MCF 10A (cell line): ENCODE results near the gene TRABD2A. TPM values are rescaled to one million over a fixed set of nuclear protein-coding genes. Genes with fewer than 3 reads are reported as not detected.

ENCODE experiments used
- BruUV-seq: library from RNA; stranded (reverse); fragments of 400-500 nt; replicated peaks from 2 replicates; lab custom pipeline; 2021; lab: Mats Ljungman, UMichigan
- CTCF ChIA-PET: fragments of 300-600 bp; sonication (Branson Sonifier 250); formaldehyde crosslinking; extraction: SDS; loops from one replicate; lab custom pipeline; 2021; ENCODE audit warnings: antibody characterized with exemption, inconsistent platforms; lab: Yijun Ruan, JAX
- POLR2A ChIA-PET: fragments of 300-600, 350-650 bp; sonication (Branson Sonifier 250); formaldehyde crosslinking; extraction: SDS; loops from one replicate; lab custom pipeline; 2020; ENCODE audit warnings: antibody characterized with exemption, inconsistent platforms; lab: Yijun Ruan, JAX
- DNase-seq: peaks from one replicate; pipeline ENCODE4 v3.0.0-alpha.2; 2018; ENCODE audit not compliant: unreplicated experiment
- H3K27ac Mint-ChIP-seq: one replicate; pipeline ENCODE4 v1.8.0; 2022; ENCODE audit warnings: mild to moderate bottlenecking, low read depth, mixed read lengths; ENCODE audit not compliant: unreplicated experiment
- H3K27me3 Mint-ChIP-seq: one replicate; pipeline ENCODE4 v1.8.0; 2022; ENCODE audit warnings: mixed read lengths; ENCODE audit not compliant: insufficient read depth, unreplicated experiment
- H3K36me3 Mint-ChIP-seq: one replicate; pipeline ENCODE4 v1.8.0; 2022; ENCODE audit warnings: mild to moderate bottlenecking, moderate library complexity, mixed read lengths; ENCODE audit not compliant: insufficient read depth, unreplicated experiment
- H3K4me1 Mint-ChIP-seq: one replicate; pipeline ENCODE4 v1.8.0; 2022; ENCODE audit warnings: mixed read lengths; ENCODE audit not compliant: insufficient read depth, unreplicated experiment
- H3K4me3 Mint-ChIP-seq: one replicate; pipeline ENCODE4 v1.8.0; 2022; ENCODE audit warnings: mild to moderate bottlenecking, moderate library complexity, mixed read lengths; ENCODE audit not compliant: unreplicated experiment
- H3K9me3 Mint-ChIP-seq: one replicate; pipeline ENCODE4 v1.8.0; 2022; ENCODE audit warnings: mixed read lengths; ENCODE audit not compliant: unreplicated experiment
- CTCF ChIP-seq: fragments of 200-600 bp; IDR thresholded peaks from one replicate; pipeline ENCODE4 v1.8.0; 2022; ENCODE audit warnings: antibody characterized with exemption, mild to moderate bottlenecking; ENCODE audit not compliant: unreplicated experiment
- intact Hi-C: fragments of 100-400 bp; cut with micrococcal nuclease; formaldehyde crosslinking; loops from 2 replicates; pipeline ENCODE4 v1.14.1; 2022
- total RNA-seq: library from RNA; stranded (reverse); gene quantifications from 2 replicates; pipeline ENCODE4 v1.2.3, GENCODE V29; 2022

Gene TRABD2A
- total RNA-seq, 1 experiment from 2014 or later: 20.0 TPM

DNA sequence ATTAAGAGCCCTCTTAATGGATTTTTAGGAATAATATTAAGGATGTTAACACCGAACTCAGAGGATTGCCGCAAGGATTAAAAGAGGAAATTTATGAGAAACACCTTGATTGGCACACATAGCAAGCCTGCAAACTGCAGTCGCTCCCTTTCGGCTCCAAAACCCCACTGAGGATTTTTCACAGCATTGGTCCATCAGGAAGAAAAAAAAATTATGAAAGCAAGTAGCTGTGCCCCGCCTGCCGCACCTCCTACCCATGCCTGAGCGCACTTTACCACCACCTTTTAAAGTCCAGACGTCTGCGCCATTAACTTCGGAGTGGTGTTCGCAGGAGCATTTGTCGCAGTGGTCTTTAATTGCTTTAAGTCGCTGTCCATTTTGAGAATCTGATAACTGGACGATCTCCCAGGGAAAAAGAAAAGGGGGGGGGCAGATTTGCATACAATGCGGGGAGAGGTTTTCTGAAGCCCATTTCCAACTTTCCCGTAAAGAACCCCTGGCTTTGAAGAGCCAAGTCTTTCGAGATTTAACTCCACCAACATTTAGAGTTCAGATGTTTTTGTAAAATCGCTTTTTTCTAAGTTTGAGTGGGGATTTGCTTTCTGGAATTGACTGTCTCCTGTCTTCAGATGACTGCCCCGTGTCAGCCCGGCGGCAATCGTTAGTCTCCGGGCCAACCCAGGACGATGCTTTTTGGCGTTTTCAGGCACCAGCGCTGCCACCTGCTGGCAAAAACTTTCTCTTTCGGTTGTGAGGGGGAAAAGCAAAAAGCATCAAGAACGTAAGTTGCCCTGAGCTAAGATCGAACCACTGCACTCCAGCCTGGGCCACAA, 913 bp upstream of the TRABD2A start:
- TSS peak; percentile 30 for BruUV-seq
- H3K36me3 Mint-ChIP-seq: peaks cover 6% of the 10 kb centered on the region
- POLR2A ChIA-PET: interaction anchor here (0.7 to 3.3 kb wide), 17 partner anchors 8 to 445 kb away, joined by 3 to 58 read pairs (median 3); partner anchors contain the start of genes SUCLG1 and TMSB10
- peak; percentile 88 for DNase-seq
- H3K4me3 Mint-ChIP-seq: peak overlapping the region; percentile 88
- H3K9me3 Mint-ChIP-seq: no peaks in the 10 kb centered on the region
- peak; percentile 47 for TF ChIP-seq CTCF
- CTCF ChIA-PET: interaction anchor here (0.5 to 3.5 kb wide), 25 partner anchors 9 to 417 kb away, joined by 3 to 21 read pairs (median 3); no protein-coding TSS in a partner anchor
- peaks cover 17% of the 10 kb centered on the region for H3K4me1 Mint-ChIP-seq
- H3K27me3 Mint-ChIP-seq: no peaks in the 10 kb centered on the region
- intact Hi-C loops: loop anchor here (1.0 to 5.0 kb wide), 6 partner anchors 17 to 386 kb away; no protein-coding TSS in a partner anchor
- H3K27ac Mint-ChIP-seq: peak overlapping the region; percentile 52

GRCh38 chr2:84880395-84880644, 564 bp downstream of the TRABD2A start:
- peak overlapping the region; percentile 38 for H3K27ac Mint-ChIP-seq
- ChIA-PET CTCF (interaction anchor here (0.6 to 3.5 kb wide), 5 partner anchors 15 to 370 kb away, joined by 3 to 21 read pairs (median 3); no protein-coding TSS in a partner anchor), POLR2A (interaction anchor here (0.6 to 3.3 kb wide), 11 partner anchors 10 to 421 kb away, joined by 3 to 58 read pairs (median 4); partner anchors contain the start of genes SUCLG1 and TMSB10)
- DNase-seq: no peak
- H3K4me3 Mint-ChIP-seq: peak overlapping the region; percentile 88
- no peaks in the 10 kb centered on the region for H3K27me3 Mint-ChIP-seq
- BruUV-seq: no TSS peak
- intact Hi-C loops: loop anchor here (5.0 kb wide), 1 partner anchor 248 kb away; no protein-coding TSS in a partner anchor
- peaks cover 6% of the 10 kb centered on the region for H3K36me3 Mint-ChIP-seq
- H3K4me1 Mint-ChIP-seq: peaks cover 25% of the 10 kb centered on the region
- H3K9me3 Mint-ChIP-seq: no peaks in the 10 kb centered on the region
- no peak for TF ChIP-seq CTCF

DNA sequence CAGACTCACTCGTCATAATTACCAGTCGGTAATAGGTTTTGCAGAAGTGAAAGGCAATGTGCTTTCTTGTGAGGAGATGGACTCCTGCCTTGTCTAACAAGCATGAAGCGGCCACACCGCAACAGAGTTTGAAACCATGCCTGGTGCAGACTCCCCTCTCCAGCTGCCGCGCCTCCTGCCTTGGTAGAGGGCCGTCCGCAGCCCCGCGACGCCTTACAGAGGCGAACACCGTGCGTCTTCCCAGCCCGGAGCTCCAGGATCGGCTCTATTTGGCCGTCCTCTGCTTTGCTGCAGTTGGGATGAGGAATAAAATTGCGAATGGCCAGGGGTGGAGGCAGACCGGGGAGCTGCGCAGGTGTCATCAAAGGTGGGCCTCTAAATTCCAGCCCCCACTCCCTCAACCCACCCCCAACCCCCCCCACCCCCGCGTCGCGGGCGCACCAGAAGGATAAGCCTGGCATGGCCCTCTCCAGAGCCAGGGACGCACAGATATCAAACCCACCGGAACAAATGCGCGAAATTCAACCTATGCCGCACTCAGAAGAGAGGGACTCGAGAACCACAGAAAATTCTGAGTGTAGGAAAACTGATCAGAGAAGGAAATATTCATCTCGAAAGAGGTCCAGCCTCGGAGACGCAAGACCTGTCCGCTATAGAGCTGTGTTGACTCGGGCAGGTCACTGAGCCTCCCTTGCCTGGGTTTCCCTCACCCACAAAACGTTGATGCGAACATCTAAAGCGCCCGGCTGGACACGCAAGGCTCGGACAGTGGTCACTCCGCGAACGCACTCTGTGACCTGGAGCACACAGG, 1.1 kb downstream of the TRABD2A start:
- peaks cover 28% of the 10 kb centered on the region for H3K4me1 Mint-ChIP-seq
- peaks cover 6% of the 10 kb centered on the region for H3K36me3 Mint-ChIP-seq
- H3K27ac Mint-ChIP-seq: peak overlapping the region; percentile 38
- ChIA-PET POLR2A (interaction anchor here (0.6 to 3.3 kb wide), 5 partner anchors 8 to 353 kb away, joined by 3 to 58 read pairs (median 4); partner anchors contain the start of gene TMSB10), CTCF (interaction anchor here (1.0 to 3.5 kb wide), 3 partner anchors 15 to 46 kb away, joined by 3 to 21 read pairs (median 4); no protein-coding TSS in a partner anchor)
- DNase-seq: no peak
- peak overlapping the region; percentile 88 for H3K4me3 Mint-ChIP-seq
- no peak for TF ChIP-seq CTCF
- no peaks in the 10 kb centered on the region for H3K9me3 Mint-ChIP-seq
- intact Hi-C loops: loop anchor here (5.0 kb wide), 1 partner anchor 247 kb away; no protein-coding TSS in a partner anchor
- BruUV-seq: no TSS peak
- no peaks in the 10 kb centered on the region for H3K27me3 Mint-ChIP-seq
